ENCODE results near the gene ASS1. TPM values are rescaled to one million over a fixed set of nuclear protein-coding genes. Genes with fewer than 3 reads are reported as not detected.

Gene ASS1
- total RNA-seq, 1 donor from 2014 or later, result 22.5 TPM

- Histone ChIP-seq H3K79me2 (ENCODE audit: low read depth) (no peaks in the 10 kb centered on the region), H2AFZ (replicated peaks) (peak overlapping the region; percentile 79), H3K9me3 (ENCODE audit: low read depth) (no peaks in the 10 kb centered on the region), H3K4me2 (no peak overlapping the region), H3K27me3 (peaks cover 5% of the 10 kb centered on the region), H3K4me1 (peaks cover 20% of the 10 kb centered on the region), H3K36me3 (no peaks in the 10 kb centered on the region), H3K27ac (no peak overlapping the region), H3F3A (ENCODE audit: low read depth) (no peaks in the 10 kb centered on the region), H3K9ac (no peak overlapping the region), H3K4me3 (no peak overlapping the region), H4K20me1 (ENCODE audit: low read depth) (no peaks in the 10 kb centered on the region)
- Mint-ChIP-seq H3K4me1 (peaks cover 28% of the 10 kb centered on the region), H3K9me3 (no peaks in the 10 kb centered on the region), H3K27ac (no peak overlapping the region), H3K4me3 (peak overlapping the region; percentile 47), H3K27me3 (ENCODE audit: insufficient read depth, low read depth) (peaks cover 30% of the 10 kb centered on the region), H3K36me3 (no peaks in the 10 kb centered on the region)
- TF ChIP-seq EZH2phosphoT487 (IDR thresholded peaks at IDR 0.05), result no peak
- TF ChIP-seq EZH2 (IDR thresholded peaks at IDR 0.05), result no peak
- no peak for TF ChIP-seq CTCF (IDR thresholded peaks at IDR 0.05)
- DNase-seq (ENCODE audit: low spot score), result no peak
Observed at GRCh38 chr9:130537346-130538050, 92.7 kb downstream of the ASS1 start.

DNA sequence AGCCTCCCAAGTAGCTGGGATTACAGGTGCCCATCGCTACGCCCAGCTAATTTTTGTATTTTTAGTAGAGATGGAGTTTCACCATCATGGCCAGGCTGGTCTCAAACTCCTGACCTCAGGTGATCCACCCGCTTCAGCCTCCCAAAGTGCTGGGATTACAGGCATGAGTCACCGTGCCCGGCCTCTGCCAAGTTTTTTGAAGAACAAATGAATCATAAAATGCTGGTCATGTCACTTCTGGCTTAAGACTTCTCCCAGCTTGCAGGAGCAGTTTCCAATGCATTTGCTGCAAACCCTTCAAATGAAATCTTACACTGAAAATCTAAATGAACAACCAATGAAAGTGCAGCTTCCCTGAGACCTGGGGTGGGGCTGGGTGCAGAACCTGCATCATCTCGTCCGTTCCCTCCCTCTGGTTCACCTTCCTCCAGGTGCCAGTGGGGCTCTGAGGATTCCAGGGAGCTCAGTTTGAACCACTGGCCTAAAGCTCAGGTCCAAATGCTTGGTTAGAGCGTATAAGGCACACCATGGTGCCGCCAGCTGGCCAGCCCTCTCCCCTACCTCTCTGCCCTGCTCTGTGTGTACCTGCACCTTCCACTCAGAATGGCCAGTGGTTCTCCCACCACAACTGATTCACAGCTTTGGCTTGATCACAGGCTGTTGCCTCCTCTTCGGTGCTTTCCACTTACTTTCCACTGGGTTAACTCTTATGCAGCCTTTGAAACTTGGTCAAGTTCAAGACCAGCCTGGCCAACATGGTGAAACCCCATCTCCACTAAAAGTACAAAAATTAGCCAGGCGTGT, 94.9 kb downstream of the ASS1 start:
- no peak for DNase-seq (ENCODE audit: low spot score)
- Mint-ChIP-seq H3K9me3 (no peaks in the 10 kb centered on the region), H3K27ac (no peak overlapping the region), H3K4me3 (no peak overlapping the region), H3K27me3 (ENCODE audit: insufficient read depth, low read depth) (peaks cover 31% of the 10 kb centered on the region), H3K36me3 (no peaks in the 10 kb centered on the region), H3K4me1 (peaks cover 31% of the 10 kb centered on the region)
- H3K36me3 ChIP-seq, result no peaks in the 10 kb centered on the region
- no peak overlapping the region for H3K4me2 ChIP-seq
- H3K27ac ChIP-seq, result no peak overlapping the region
- TF ChIP-seq EZH2 (IDR thresholded peaks at IDR 0.05) (no peak), CTCF (IDR thresholded peaks at IDR 0.05) (no peak), EZH2phosphoT487 (IDR thresholded peaks at IDR 0.05) (no peak)
- H4K20me1 ChIP-seq (ENCODE audit: low read depth), result no peaks in the 10 kb centered on the region
- H3K9ac ChIP-seq, result no peak overlapping the region
- H3K4me3 ChIP-seq, result no peak overlapping the region
- H3K9me3 ChIP-seq (ENCODE audit: low read depth), result no peaks in the 10 kb centered on the region
- H2AFZ ChIP-seq (replicated peaks), result no peak overlapping the region
- H3K4me1 ChIP-seq, result peaks cover 20% of the 10 kb centered on the region
- H3F3A ChIP-seq (ENCODE audit: low read depth), result no peaks in the 10 kb centered on the region
- no peaks in the 10 kb centered on the region for H3K79me2 ChIP-seq (ENCODE audit: low read depth)
- peaks cover 5% of the 10 kb centered on the region for H3K27me3 ChIP-seq

GRCh38 chr9:130541533-130541932, 96.8 kb downstream of the ASS1 start:
- no peak overlapping the region for H3K4me3 ChIP-seq
- no peak overlapping the region for H2AFZ ChIP-seq (replicated peaks)
- H3F3A ChIP-seq (ENCODE audit: low read depth), result no peaks in the 10 kb centered on the region
- no peak overlapping the region for H3K4me2 ChIP-seq
- Mint-ChIP-seq H3K4me3 (no peak overlapping the region), H3K4me1 (peaks cover 23% of the 10 kb centered on the region), H3K27ac (no peak overlapping the region), H3K36me3 (no peaks in the 10 kb centered on the region), H3K27me3 (ENCODE audit: insufficient read depth, low read depth) (peaks cover 29% of the 10 kb centered on the region), H3K9me3 (no peaks in the 10 kb centered on the region)
- H3K36me3 ChIP-seq, result no peaks in the 10 kb centered on the region
- H3K9me3 ChIP-seq (ENCODE audit: low read depth), result no peaks in the 10 kb centered on the region
- no peaks in the 10 kb centered on the region for H4K20me1 ChIP-seq (ENCODE audit: low read depth)
- no peak overlapping the region for H3K9ac ChIP-seq
- H3K4me1 ChIP-seq, result peaks cover 7% of the 10 kb centered on the region
- no peak overlapping the region for H3K27ac ChIP-seq
- H3K27me3 ChIP-seq, result peaks cover 4% of the 10 kb centered on the region
- TF ChIP-seq EZH2 (IDR thresholded peaks at IDR 0.05) (no peak), EZH2phosphoT487 (IDR thresholded peaks at IDR 0.05) (no peak), CTCF (IDR thresholded peaks at IDR 0.05) (no peak)
- DNase-seq (ENCODE audit: low spot score), result no peak
- no peaks in the 10 kb centered on the region for H3K79me2 ChIP-seq (ENCODE audit: low read depth)

All from neural progenitor cell (in vitro differentiated cells).